CD4-positive, alpha-beta memory T cell (primary cell): ENCODE data around the gene SENP5. TPM values are rescaled to one million over a fixed set of nuclear protein-coding genes. Genes with fewer than 3 reads are reported as not detected.

Experiments
- CTCF ChIA-PET: fragments of 350-600 bp; sonication (Branson Sonifier 250); formaldehyde crosslinking; loops from one replicate; lab custom pipeline; 2021; ENCODE audit warnings: inconsistent platforms; ENCODE audit not compliant: partially characterized antibody; lab: Charles Lee
- POLR2A ChIA-PET: fragments of 350-600 bp; sonication (Branson Sonifier 250); formaldehyde crosslinking; loops from one replicate; lab custom pipeline; 2021; ENCODE audit not compliant: partially characterized antibody; lab: Charles Lee
- DNase-seq, 5 donors: peaks; one replicate each; pipeline versions ENCODE4 v3.0.0 to v3.0.0-alpha.2; 2020 to 2022; ENCODE audit warnings: mixed read lengths in 1 of 5
- H3K27ac ChIP-seq: one replicate; pipeline ENCODE4 v1.7.0; 2013; ENCODE audit warnings: low read depth, low read length
- H3K27me3 ChIP-seq: 2 replicates; pipeline ENCODE4 v1.7.0; 2013; ENCODE audit warnings: mild to moderate bottlenecking, low read length, moderate library complexity; ENCODE audit not compliant: insufficient read depth
- H3K36me3 ChIP-seq: 2 replicates; pipeline ENCODE4 v1.7.0; 2013; ENCODE audit warnings: mild to moderate bottlenecking, low read length, moderate library complexity; ENCODE audit not compliant: insufficient read depth
- H3K4me1 ChIP-seq: 2 replicates; pipeline ENCODE4 v1.7.0; 2013; ENCODE audit warnings: mild to moderate bottlenecking, low read length, moderate library complexity; ENCODE audit not compliant: insufficient read depth
- H3K4me3 ChIP-seq, 2 donors: one replicate each; pipeline ENCODE4 v1.7.0; 2013; ENCODE audit warnings: low read length in 2 of 2, mild to moderate bottlenecking in 1 of 2
- H3K9me3 ChIP-seq, 2 donors: one replicate each; pipeline ENCODE4 v1.7.0; 2013; ENCODE audit warnings: low read length in 2 of 2, control low read depth in 1 of 2; ENCODE audit not compliant: control insufficient read depth in 1 of 2
- H3K27ac Mint-ChIP-seq, 7 donors: one replicate each; pipeline ENCODE4 v1.8.0; 2020 to 2021; ENCODE audit warnings: mixed read lengths in 7 of 7, mild to moderate bottlenecking in 6 of 7, inconsistent platforms in 3 of 7, moderate library complexity in 3 of 7
- H3K27me3 Mint-ChIP-seq, 2 donors: one replicate each; pipeline ENCODE4 v1.8.0; 2020 to 2021; ENCODE audit warnings: mixed read lengths in 2 of 2
- H3K36me3 Mint-ChIP-seq, 2 donors: one replicate each; pipeline ENCODE4 v1.8.0; 2020 to 2021; ENCODE audit warnings: mixed read lengths in 2 of 2, inconsistent platforms in 1 of 2, mild to moderate bottlenecking in 1 of 2
- H3K4me1 Mint-ChIP-seq, 4 donors: one replicate each; pipeline ENCODE4 v1.8.0; 2020 to 2021; ENCODE audit warnings: mixed read lengths in 4 of 4, mild to moderate bottlenecking in 1 of 4
- H3K4me3 Mint-ChIP-seq, 8 donors: one replicate each; pipeline ENCODE4 v1.8.0; 2020 to 2021; ENCODE audit warnings: mixed read lengths in 8 of 8, mild to moderate bottlenecking in 7 of 8, moderate library complexity in 6 of 8, inconsistent platforms in 3 of 8
- H3K9me3 Mint-ChIP-seq, 8 donors: one replicate each; pipeline ENCODE4 v1.8.0; 2020 to 2021; ENCODE audit warnings: mixed read lengths in 8 of 8, mild to moderate bottlenecking in 5 of 8, inconsistent platforms in 3 of 8, moderate library complexity in 1 of 8
- intact Hi-C: fragments of 100-400 bp; cut with micrococcal nuclease; formaldehyde crosslinking; loops from one replicate; pipeline ENCODE4 v1.15.1; 2023
- polyA plus RNA-seq, 2 donors: library from polyadenylated mRNA; unstranded; fragments of 300-500 nt; fragmentation: Illumina TruSeq; gene quantifications; one replicate each; pipeline ENCODE4 v1.2.3, GENCODE V29; 2021
- total RNA-seq, 2 experiments: library from RNA; stranded (reverse); gene quantifications; one replicate each; pipeline ENCODE4 v1.2.3, GENCODE V29; 2021

Gene SENP5
- total and polyA plus RNA-seq, 4 experiments from 2014 or later, result 4.9 to 45.5 (median 27.0) TPM

GRCh38 chr3:196931157-196931556, 63.4 kb downstream of the SENP5 start:
- H3K27ac Mint-ChIP-seq, result peak overlapping the region in 1 of 7 donors; percentile 50

GRCh38 chr3:196931828-196932587, 64.3 kb downstream of the SENP5 start:
- Histone ChIP-seq H3K36me3 (peaks cover 69% of the 10 kb centered on the region), H3K27me3 (no peaks in the 10 kb centered on the region), H3K9me3 (no peaks in the 10 kb centered on the region), H3K4me1 (no peaks in the 10 kb centered on the region), H3K27ac (no peak overlapping the region), H3K4me3 (no peak overlapping the region)
- no peak for DNase-seq
- ChIA-PET CTCF (no interaction called here), POLR2A (no interaction called here)
- Mint-ChIP-seq H3K36me3 (peaks cover 47 to 88% of the 10 kb centered on the region in 2 donors), H3K27ac (peak overlapping the region in 2 of 7 donors; percentile 44 to 46), H3K4me1 (no peaks in the 10 kb centered on the region), H3K9me3 (no peaks in the 10 kb centered on the region), H3K27me3 (no peaks in the 10 kb centered on the region), H3K4me3 (no peak overlapping the region)
- intact Hi-C loops, result no loop called here

More at GRCh38 chr3:196931157-196931556, 63.4 kb downstream of the SENP5 start:
- ChIA-PET POLR2A (interaction anchor here (0.5 to 2.2 kb wide), 2 partner anchors 11 to 37 kb away, joined by 3 to 10 read pairs; partner anchors contain the start of gene NCBP2), CTCF (no interaction called here)
- no peaks in the 10 kb centered on the region for H3K9me3 Mint-ChIP-seq
- no peaks in the 10 kb centered on the region for H3K4me1 Mint-ChIP-seq
- H3K4me3 Mint-ChIP-seq, result no peak overlapping the region
- H3K27me3 ChIP-seq, result no peaks in the 10 kb centered on the region
- no peaks in the 10 kb centered on the region for H3K9me3 ChIP-seq
- peaks cover 38 to 79% of the 10 kb centered on the region in 2 donors for H3K36me3 Mint-ChIP-seq
- no peak overlapping the region for H3K4me3 ChIP-seq
- intact Hi-C loops, result no loop called here
- H3K27ac ChIP-seq, result no peak overlapping the region
- no peaks in the 10 kb centered on the region for H3K27me3 Mint-ChIP-seq
- DNase-seq, result no peak
- no peaks in the 10 kb centered on the region for H3K4me1 ChIP-seq
- peaks cover 61% of the 10 kb centered on the region for H3K36me3 ChIP-seq

DNA sequence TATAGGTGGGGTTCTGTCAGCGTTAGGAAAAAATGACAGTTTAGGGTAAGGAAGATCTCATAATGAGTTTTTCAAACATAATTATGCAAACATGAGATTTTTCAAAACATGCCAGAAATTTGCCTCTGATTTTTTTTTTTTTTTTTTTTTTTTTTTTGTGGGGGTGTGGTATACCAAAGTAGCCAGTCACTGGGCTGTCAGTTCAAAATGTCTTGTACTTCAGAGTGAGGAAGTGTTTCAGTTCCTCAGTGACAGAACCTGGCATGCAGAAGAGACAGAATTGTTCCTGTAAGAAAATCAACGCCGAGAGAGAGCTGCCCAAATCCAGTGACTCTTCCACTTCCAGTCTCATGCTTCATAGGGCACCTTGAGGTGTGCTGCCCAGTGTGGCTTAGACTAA, 64.9 kb downstream of the SENP5 start:
- DNase-seq, result no peak
- POLR2A ChIA-PET, result interaction anchor here (1.6 kb wide), 1 partner anchor 9 kb away, joined by 4 read pairs; no protein-coding TSS in a partner anchor
- Mint-ChIP-seq H3K4me1 (no peaks in the 10 kb centered on the region), H3K27me3 (no peaks in the 10 kb centered on the region), H3K9me3 (no peaks in the 10 kb centered on the region), H3K27ac (peak overlapping the region in 1 of 7 donors; percentile 44), H3K4me3 (no peak overlapping the region), H3K36me3 (peaks cover 53 to 90% of the 10 kb centered on the region in 2 donors)
- Histone ChIP-seq H3K36me3 (peaks cover 75% of the 10 kb centered on the region), H3K27me3 (no peaks in the 10 kb centered on the region), H3K4me1 (no peaks in the 10 kb centered on the region), H3K9me3 (no peaks in the 10 kb centered on the region), H3K27ac (no peak overlapping the region), H3K4me3 (no peak overlapping the region)
- CTCF ChIA-PET, result no interaction called here
- intact Hi-C loops, result no loop called here

DNA sequence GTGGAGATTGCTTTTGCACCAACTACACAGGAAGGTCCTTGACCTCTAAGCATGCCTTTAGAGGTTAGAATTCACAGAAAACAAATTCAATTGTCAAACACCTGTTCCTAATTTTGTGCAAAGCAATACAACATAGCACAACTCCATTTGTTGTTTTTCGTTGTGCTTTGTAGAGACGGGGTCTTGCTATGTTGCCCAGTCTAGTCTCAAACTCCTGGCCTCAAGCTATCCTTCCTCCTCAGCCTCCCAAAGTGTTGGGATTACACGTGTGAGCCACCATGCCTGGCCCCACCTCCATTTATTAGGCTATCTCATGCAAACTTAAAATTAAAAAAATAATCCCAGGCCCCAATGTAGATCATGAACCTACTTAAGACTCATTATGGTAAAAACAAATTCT, 68.6 kb downstream of the SENP5 start:
- Mint-ChIP-seq H3K9me3 (peaks cover 0 to under 1% (median 0%) of the 10 kb centered on the region in 8 donors), H3K4me3 (no peak overlapping the region), H3K27me3 (no peaks in the 10 kb centered on the region), H3K27ac (no peak overlapping the region), H3K4me1 (peaks cover 7 to 26% (median 15%) of the 10 kb centered on the region in 4 donors), H3K36me3 (peaks cover 60 to 82% of the 10 kb centered on the region in 2 donors)
- intact Hi-C loops, result no loop called here
- no peaks in the 10 kb centered on the region for H3K27me3 ChIP-seq
- no peak for DNase-seq
- POLR2A ChIA-PET, result no interaction called here
- no peak overlapping the region for H3K4me3 ChIP-seq
- no peaks in the 10 kb centered on the region for H3K9me3 ChIP-seq
- CTCF ChIA-PET, result no interaction called here
- H3K36me3 ChIP-seq, result peaks cover 62% of the 10 kb centered on the region
- no peak overlapping the region for H3K27ac ChIP-seq
- peaks cover 15% of the 10 kb centered on the region for H3K4me1 ChIP-seq

GRCh38 chr3:196938124-196938523, 70.4 kb downstream of the SENP5 start:
- Mint-ChIP-seq H3K27me3 (no peaks in the 10 kb centered on the region), H3K9me3 (peaks cover 0 to 4% (median 0%) of the 10 kb centered on the region in 8 donors), H3K4me3 (no peak overlapping the region), H3K27ac (peak overlapping the region in 2 of 7 donors; percentile 52 to 98), H3K36me3 (peaks cover 51 to 79% of the 10 kb centered on the region in 2 donors), H3K4me1 (peaks cover 11 to 41% (median 28%) of the 10 kb centered on the region in 4 donors)
- peaks cover 21% of the 10 kb centered on the region for H3K4me1 ChIP-seq
- no peaks in the 10 kb centered on the region for H3K9me3 ChIP-seq
- no peaks in the 10 kb centered on the region for H3K27me3 ChIP-seq
- peaks cover 52% of the 10 kb centered on the region for H3K36me3 ChIP-seq
- intact Hi-C loops, result no loop called here
- CTCF ChIA-PET, result no interaction called here
- H3K4me3 ChIP-seq, result no peak overlapping the region
- H3K27ac ChIP-seq, result no peak overlapping the region
- DNase-seq, result no peak
- POLR2A ChIA-PET, result interaction anchor here (1.5 kb wide), 1 partner anchor 53 kb away, joined by 3 read pairs; no protein-coding TSS in a partner anchor

DNA sequence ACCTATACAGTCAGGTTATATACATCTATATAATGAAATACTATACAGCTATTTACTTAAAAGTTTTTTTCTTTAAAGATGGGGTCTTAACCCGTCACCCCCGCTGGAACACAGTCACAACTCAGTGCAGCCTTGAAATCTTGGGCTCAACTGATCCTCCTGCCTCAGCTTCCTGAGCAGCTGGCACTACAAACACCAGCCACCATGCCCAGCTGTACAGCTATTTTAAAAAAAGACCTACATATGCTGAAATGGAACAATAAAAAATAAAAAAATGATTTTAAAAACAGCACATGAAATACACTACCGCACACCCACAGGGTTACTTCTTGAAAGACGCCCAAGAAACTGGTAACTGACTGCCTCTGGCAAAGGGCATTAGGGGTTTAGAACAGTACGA, 70.9 kb downstream of the SENP5 start:
- no peaks in the 10 kb centered on the region for H3K27me3 Mint-ChIP-seq
- POLR2A ChIA-PET, result interaction anchor here (1.5 kb wide), 1 partner anchor 53 kb away, joined by 3 read pairs; no protein-coding TSS in a partner anchor
- peaks cover 25% of the 10 kb centered on the region for H3K4me1 ChIP-seq
- intact Hi-C loops, result no loop called here
- no peak overlapping the region for H3K27ac ChIP-seq
- H3K4me3 Mint-ChIP-seq, result no peak overlapping the region
- CTCF ChIA-PET, result interaction anchor here (1.2 kb wide), 1 partner anchor 20 kb away, joined by 3 read pairs; no protein-coding TSS in a partner anchor
- H3K4me1 Mint-ChIP-seq, result peaks cover 15 to 46% (median 32%) of the 10 kb centered on the region in 4 donors
- peaks cover 52% of the 10 kb centered on the region for H3K36me3 ChIP-seq
- peak overlapping the region in 2 of 7 donors; percentile 52 to 98 for H3K27ac Mint-ChIP-seq
- H3K36me3 Mint-ChIP-seq, result peaks cover 48 to 77% of the 10 kb centered on the region in 2 donors
- no peak overlapping the region for H3K4me3 ChIP-seq
- H3K9me3 Mint-ChIP-seq, result peaks cover 0 to 4% (median 0%) of the 10 kb centered on the region in 8 donors
- no peak for DNase-seq
- no peaks in the 10 kb centered on the region for H3K9me3 ChIP-seq
- H3K27me3 ChIP-seq, result no peaks in the 10 kb centered on the region

DNA sequence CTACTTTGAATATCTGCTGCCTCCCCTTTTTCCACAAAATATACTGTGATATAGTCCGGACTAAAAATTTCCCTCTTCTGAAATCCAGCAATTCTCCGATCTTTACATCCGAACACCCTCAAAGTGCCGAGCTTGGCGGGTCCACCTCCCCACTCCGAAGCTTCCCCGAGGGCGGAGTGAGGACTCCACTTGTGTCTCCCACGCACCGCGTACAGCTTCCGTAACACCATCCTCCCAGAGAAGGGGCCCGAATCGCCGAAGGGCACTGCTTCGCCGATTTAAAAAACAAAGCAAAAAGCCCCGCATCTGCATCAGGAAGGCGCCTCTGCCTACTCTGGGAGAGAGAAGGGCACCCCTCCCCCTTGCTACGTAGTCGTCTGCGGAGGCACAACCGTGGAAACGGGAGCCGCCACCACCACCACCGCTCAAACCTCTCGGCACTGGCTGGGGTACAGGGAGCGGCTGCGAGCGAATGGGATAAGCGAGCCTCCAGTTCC, 74.1 kb downstream of the SENP5 start:
- H3K27me3 Mint-ChIP-seq, result no peaks in the 10 kb centered on the region

More for the DNA sequence above, 74.1 kb downstream of the SENP5 start:
- H3K27me3 ChIP-seq, result no peaks in the 10 kb centered on the region
- H3K9me3 ChIP-seq, result no peaks in the 10 kb centered on the region
- H3K36me3 Mint-ChIP-seq, result peaks cover 32 to 52% of the 10 kb centered on the region in 2 donors
- peaks cover 21% of the 10 kb centered on the region for H3K36me3 ChIP-seq
- H3K27ac ChIP-seq, result peak overlapping the region; percentile 93
- ChIA-PET POLR2A (interaction anchor here (0.6 to 4.0 kb wide), 22 partner anchors 8 to 1034 kb away, joined by 3 to 99 read pairs (median 6); partner anchors contain the start of genes CEP19, DYNLT2B, FBXO45 and PAK2), CTCF (interaction anchor here (1.0 to 1.7 kb wide), 4 partner anchors 72 to 106 kb away, joined by 3 to 7 read pairs (median 6); partner anchors contain the start of gene SENP5)
- intact Hi-C loops, result loop anchor here (1.0 to 2.0 kb wide), 8 partner anchors 28 to 510 kb away; partner anchors contain the start of genes CEP19, FBXO45, PAK2 and PIGX
- peak overlapping the region; percentile 94 to 97 (median 96) for H3K4me3 Mint-ChIP-seq
- H3K4me1 ChIP-seq, result peaks cover 29% of the 10 kb centered on the region
- DNase-seq, result peak in 4 of 5 donors; percentile 57 to 83 (median 66)
- peak overlapping the region; percentile 97 to 99 (median 98) for H3K27ac Mint-ChIP-seq
- H3K4me3 ChIP-seq, result peak overlapping the region; percentile 98 to 99
- H3K4me1 Mint-ChIP-seq, result peaks cover 15 to 61% (median 44%) of the 10 kb centered on the region in 4 donors
- H3K9me3 Mint-ChIP-seq, result peaks cover 0 to 4% (median 0%) of the 10 kb centered on the region in 8 donors
